Iris pigment epithelial cell (primary cell): Measurements from ENCODE around the gene P2RX7.
A peak's percentile ranks its signal among the peaks of the same experiment; 100 is the strongest.

Experiments used
- DNase-seq: peaks from one replicate; pipeline ENCODE4 v3.0.0-alpha.2; 2011; ENCODE audit warnings: low read depth

P2RX7 gene

GRCh38 chr12:121229826-121230537 lies 97.3 kb downstream of the P2RX7 start:
- DNase-seq: peak; percentile 73

GRCh38 chr12:121230538-121230907 lies 97.8 kb downstream of the P2RX7 start:
- no peak for DNase-seq

GRCh38 chr12:121232163-121232562 lies 99.5 kb downstream of the P2RX7 start:
- DNase-seq: no peak

- no peak for DNase-seq
Observed at GRCh38 chr12:121232977-121233627, 100.4 kb downstream of the P2RX7 start.

- no peak for DNase-seq
Observed at GRCh38 chr12:121233628-121234020, 100.9 kb downstream of the P2RX7 start.

- DNase-seq: no peak
Observed at GRCh38 chr12:121236776-121237175, 104.1 kb downstream of the P2RX7 start.

GRCh38 chr12:121237415-121237814 lies 104.7 kb downstream of the P2RX7 start:
- DNase-seq: no peak
